T-helper 2 cell treated with Interferon-gamma antibody and Interleukin-4, amounts not matched to agents 5 μg/mL and 100 μg/mL, for 36 hours (primary cell): ENCODE results near the gene CTDSPL.

Source experiments
- DNase-seq: peaks from one replicate; pipeline ENCODE4 v3.0.0; 2021; ENCODE audit warnings: low spot score
- H3K27ac Mint-ChIP-seq: one replicate; pipeline ENCODE4 v1.8.0; 2021; ENCODE audit warnings: mild to moderate bottlenecking, mixed read lengths
- H3K27me3 Mint-ChIP-seq: one replicate; pipeline ENCODE4 v1.8.0; 2021; ENCODE audit warnings: low read depth, mixed read lengths
- H3K36me3 Mint-ChIP-seq: one replicate; pipeline ENCODE4 v1.8.0; 2021; ENCODE audit warnings: low read depth, mixed read lengths
- H3K4me1 Mint-ChIP-seq: one replicate; pipeline ENCODE4 v1.8.0; 2021; ENCODE audit warnings: low read depth, mixed read lengths
- H3K4me3 Mint-ChIP-seq: one replicate; pipeline ENCODE4 v1.8.0; 2022; ENCODE audit warnings: mild to moderate bottlenecking, moderate library complexity, mixed read lengths
- H3K9me3 Mint-ChIP-seq: one replicate; pipeline ENCODE4 v1.8.0; 2021; ENCODE audit warnings: mixed read lengths

CTDSPL gene

GRCh38 chr3:37832480-37832879 lies 29.2 kb upstream of the CTDSPL start:
- Mint-ChIP-seq H3K36me3 (no peaks in the 10 kb centered on the region), H3K4me3 (no peak overlapping the region), H3K9me3 (no peaks in the 10 kb centered on the region), H3K27ac (no peak overlapping the region), H3K27me3 (peaks cover 6% of the 10 kb centered on the region), H3K4me1 (no peaks in the 10 kb centered on the region)
- DNase-seq: no peak

- Mint-ChIP-seq H3K9me3 (no peaks in the 10 kb centered on the region), H3K36me3 (no peaks in the 10 kb centered on the region), H3K27me3 (peaks cover 3% of the 10 kb centered on the region), H3K27ac (no peak overlapping the region), H3K4me1 (no peaks in the 10 kb centered on the region), H3K4me3 (no peak overlapping the region)
- DNase-seq: no peak
Measured at GRCh38 chr3:37833302-37834186, 28.1 kb upstream of the CTDSPL start.

DNA sequence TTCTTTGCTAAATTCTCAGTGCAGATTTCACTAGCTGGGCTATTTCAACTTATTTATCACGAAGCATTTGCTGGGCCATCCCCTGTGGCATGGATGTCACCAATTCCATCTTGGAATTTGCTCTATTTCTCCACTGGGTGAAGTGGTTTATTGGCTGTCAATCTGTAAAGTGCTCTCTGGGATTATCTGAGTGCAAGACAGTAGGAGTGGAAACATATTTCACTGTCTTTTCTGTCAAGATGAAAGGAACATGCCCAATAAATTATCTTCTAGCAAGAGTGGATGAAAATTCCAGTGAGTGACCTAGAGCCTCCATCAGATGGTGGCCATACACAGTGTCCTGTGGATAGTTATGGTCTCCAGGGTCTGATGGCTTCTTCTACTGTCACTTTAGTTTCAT lies 25.1 kb upstream of the CTDSPL start:
- Mint-ChIP-seq H3K9me3 (no peaks in the 10 kb centered on the region), H3K4me1 (no peaks in the 10 kb centered on the region), H3K27ac (no peak overlapping the region), H3K36me3 (no peaks in the 10 kb centered on the region), H3K4me3 (no peak overlapping the region), H3K27me3 (peaks cover 12% of the 10 kb centered on the region)
- DNase-seq: no peak

GRCh38 chr3:37847689-37848088 lies 14.0 kb upstream of the CTDSPL start:
- H3K27me3 Mint-ChIP-seq: peaks cover 6% of the 10 kb centered on the region
- H3K4me3 Mint-ChIP-seq: no peak overlapping the region
- peaks cover 4% of the 10 kb centered on the region for H3K36me3 Mint-ChIP-seq
- H3K4me1 Mint-ChIP-seq: no peaks in the 10 kb centered on the region
- H3K27ac Mint-ChIP-seq: no peak overlapping the region
- no peaks in the 10 kb centered on the region for H3K9me3 Mint-ChIP-seq
- no peak for DNase-seq

- no peaks in the 10 kb centered on the region for H3K27me3 Mint-ChIP-seq
- no peak for DNase-seq
- H3K4me3 Mint-ChIP-seq: no peak overlapping the region
- H3K9me3 Mint-ChIP-seq: no peaks in the 10 kb centered on the region
- no peak overlapping the region for H3K27ac Mint-ChIP-seq
- H3K4me1 Mint-ChIP-seq: no peaks in the 10 kb centered on the region
- H3K36me3 Mint-ChIP-seq: peaks cover 2% of the 10 kb centered on the region
Measured at GRCh38 chr3:37849146-37849923, 12.3 kb upstream of the CTDSPL start.

GRCh38 chr3:37852097-37852496 lies 9.6 kb upstream of the CTDSPL start:
- H3K9me3 Mint-ChIP-seq: no peaks in the 10 kb centered on the region
- H3K36me3 Mint-ChIP-seq: peaks cover 2% of the 10 kb centered on the region
- no peaks in the 10 kb centered on the region for H3K27me3 Mint-ChIP-seq

GRCh38 chr3:37852771-37853170 lies 8.9 kb upstream of the CTDSPL start:
- no peak overlapping the region for H3K27ac Mint-ChIP-seq
- H3K4me3 Mint-ChIP-seq: no peak overlapping the region
- H3K9me3 Mint-ChIP-seq: no peaks in the 10 kb centered on the region
- no peaks in the 10 kb centered on the region for H3K27me3 Mint-ChIP-seq
- no peak for DNase-seq
- H3K36me3 Mint-ChIP-seq: peaks cover 2% of the 10 kb centered on the region
- peaks cover 1% of the 10 kb centered on the region for H3K4me1 Mint-ChIP-seq

More at GRCh38 chr3:37852097-37852496, 9.6 kb upstream of the CTDSPL start:
- DNase-seq: no peak
- Mint-ChIP-seq H3K27ac (no peak overlapping the region), H3K4me3 (no peak overlapping the region), H3K4me1 (peaks cover 1% of the 10 kb centered on the region)

DNA sequence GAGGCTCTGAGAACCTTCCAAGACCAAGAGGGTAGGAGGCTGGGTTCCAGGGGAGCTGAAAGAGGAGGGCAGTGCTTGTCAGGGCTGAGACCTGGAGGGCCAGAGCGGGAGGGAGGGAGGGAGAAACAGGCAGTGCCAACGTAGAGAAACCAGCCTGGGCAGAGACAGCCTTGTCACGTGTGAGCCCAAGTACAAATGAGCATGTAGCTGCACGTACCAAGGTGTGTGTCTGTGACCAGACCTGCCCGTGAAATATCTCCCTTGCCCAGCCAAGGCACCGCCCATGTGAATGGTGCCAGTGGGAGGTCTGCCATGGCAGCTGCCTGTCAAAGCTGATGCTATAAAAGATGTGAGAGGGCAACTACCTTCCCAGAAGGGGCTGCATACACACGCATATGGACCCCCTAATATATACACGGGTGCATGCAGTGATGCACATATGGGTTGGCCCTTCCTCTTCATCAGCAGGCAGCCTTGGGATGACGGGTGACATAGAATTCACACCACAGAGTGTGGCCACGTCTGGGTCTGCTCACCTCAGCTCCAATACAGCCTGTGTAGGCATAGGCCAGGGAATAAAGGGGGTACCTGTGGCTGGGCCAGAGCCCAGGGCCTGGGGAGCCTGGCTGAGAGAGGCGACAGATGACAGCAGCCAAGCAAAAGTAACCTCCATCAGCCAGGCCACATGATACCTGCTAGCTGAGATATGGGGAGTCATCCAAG lies 7.8 kb upstream of the CTDSPL start:
- no peaks in the 10 kb centered on the region for H3K9me3 Mint-ChIP-seq
- H3K4me3 Mint-ChIP-seq: no peak overlapping the region
- H3K27me3 Mint-ChIP-seq: no peaks in the 10 kb centered on the region
- H3K27ac Mint-ChIP-seq: no peak overlapping the region
- no peak for DNase-seq
- H3K36me3 Mint-ChIP-seq: peaks cover 2% of the 10 kb centered on the region
- H3K4me1 Mint-ChIP-seq: peaks cover 2% of the 10 kb centered on the region

DNA sequence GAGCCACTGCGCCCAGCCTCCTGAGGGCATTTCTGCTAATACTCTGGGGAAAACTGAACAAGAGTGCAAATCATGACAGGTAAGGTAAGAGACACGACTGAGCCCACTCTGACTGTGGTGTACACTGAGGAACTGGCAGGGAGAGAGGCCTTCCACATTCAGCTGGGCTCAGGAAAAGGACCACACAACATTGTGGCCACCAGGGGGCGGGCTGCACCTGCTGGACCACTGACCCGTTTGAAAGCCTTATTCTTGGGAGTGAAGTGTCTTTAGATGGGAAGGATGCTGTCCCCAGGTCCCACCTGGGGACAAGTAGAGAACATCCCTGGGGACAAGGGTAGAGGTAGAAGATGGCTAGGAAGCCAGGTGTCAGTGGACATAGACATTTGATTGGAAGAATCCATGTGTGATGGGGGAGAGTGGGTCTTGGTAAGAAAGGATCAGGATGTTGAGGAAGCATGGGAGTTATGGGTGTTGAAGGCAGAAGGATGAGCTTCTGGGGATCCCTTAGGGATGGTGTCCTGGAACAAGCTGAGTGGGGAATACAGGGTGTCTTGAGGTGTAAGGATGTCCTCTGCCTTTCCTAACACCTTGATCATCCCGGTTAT lies 6.2 kb upstream of the CTDSPL start:
- no peaks in the 10 kb centered on the region for H3K9me3 Mint-ChIP-seq
- no peak overlapping the region for H3K27ac Mint-ChIP-seq
- H3K4me3 Mint-ChIP-seq: no peak overlapping the region
- H3K36me3 Mint-ChIP-seq: peaks cover 2% of the 10 kb centered on the region
- H3K27me3 Mint-ChIP-seq: no peaks in the 10 kb centered on the region
- H3K4me1 Mint-ChIP-seq: peaks cover 10% of the 10 kb centered on the region
- peak; percentile 70 for DNase-seq

- H3K4me3 Mint-ChIP-seq: no peak overlapping the region
- peaks cover 13% of the 10 kb centered on the region for H3K4me1 Mint-ChIP-seq
- no peaks in the 10 kb centered on the region for H3K36me3 Mint-ChIP-seq
- no peaks in the 10 kb centered on the region for H3K9me3 Mint-ChIP-seq
- H3K27me3 Mint-ChIP-seq: no peaks in the 10 kb centered on the region
- H3K27ac Mint-ChIP-seq: no peak overlapping the region
- no peak for DNase-seq
Measured at GRCh38 chr3:37856381-37856780, 5.3 kb upstream of the CTDSPL start.

DNA sequence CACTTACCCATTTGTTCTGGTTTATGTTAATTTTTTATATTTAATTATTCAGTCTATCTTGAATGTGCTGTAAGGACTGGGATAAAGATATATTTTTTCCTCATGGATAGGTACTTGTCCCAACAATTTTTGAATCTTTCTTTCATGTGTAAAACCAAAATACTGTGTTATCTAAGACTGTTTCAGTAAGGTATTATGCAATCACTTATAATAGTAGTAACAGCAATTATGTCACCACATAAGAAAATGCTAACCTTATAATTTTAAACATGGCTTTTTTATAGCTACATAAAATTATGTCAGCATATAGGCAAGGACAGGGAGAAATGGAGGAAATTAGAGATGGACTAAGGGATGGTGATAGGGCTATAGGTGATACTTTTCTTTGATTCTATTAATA lies 2.9 kb upstream of the CTDSPL start:
- H3K36me3 Mint-ChIP-seq: no peaks in the 10 kb centered on the region
- H3K4me3 Mint-ChIP-seq: no peak overlapping the region
- no peaks in the 10 kb centered on the region for H3K9me3 Mint-ChIP-seq
- H3K4me1 Mint-ChIP-seq: peaks cover 25% of the 10 kb centered on the region
- no peak overlapping the region for H3K27ac Mint-ChIP-seq
- H3K27me3 Mint-ChIP-seq: peaks cover 10% of the 10 kb centered on the region
- DNase-seq: no peak

DNA sequence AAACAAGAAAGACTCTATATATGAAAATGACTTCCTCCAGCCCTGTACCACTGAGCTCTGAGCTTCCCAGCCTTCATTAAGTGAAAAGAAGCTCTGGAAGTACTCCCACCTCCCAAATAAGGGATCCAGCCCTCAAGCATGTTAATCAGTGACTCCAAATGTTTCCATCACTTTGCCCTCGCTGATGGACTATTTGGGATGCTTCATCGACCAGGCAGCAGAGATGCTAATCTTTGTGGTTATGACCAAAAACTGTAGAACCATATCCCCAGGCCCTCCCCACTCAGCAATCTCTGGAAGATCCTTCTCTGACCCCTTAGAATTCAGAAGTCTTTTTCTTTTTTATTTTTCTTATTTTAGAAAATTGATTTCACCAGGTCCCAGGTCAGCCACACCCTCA lies 2.3 kb upstream of the CTDSPL start:
- Mint-ChIP-seq H3K27ac (no peak overlapping the region), H3K4me1 (peaks cover 27% of the 10 kb centered on the region), H3K4me3 (no peak overlapping the region), H3K27me3 (peaks cover 10% of the 10 kb centered on the region), H3K9me3 (no peaks in the 10 kb centered on the region), H3K36me3 (no peaks in the 10 kb centered on the region)
- no peak for DNase-seq

- H3K4me3 Mint-ChIP-seq: peak overlapping the region; percentile 88
- H3K27me3 Mint-ChIP-seq: peaks cover 10% of the 10 kb centered on the region
- peaks cover 29% of the 10 kb centered on the region for H3K4me1 Mint-ChIP-seq
- H3K36me3 Mint-ChIP-seq: no peaks in the 10 kb centered on the region
- no peak for DNase-seq
- peak overlapping the region; percentile 74 for H3K27ac Mint-ChIP-seq
- no peaks in the 10 kb centered on the region for H3K9me3 Mint-ChIP-seq
Measured at GRCh38 chr3:37859908-37860199, 1.8 kb upstream of the CTDSPL start.
